Nephron (organoid): Measurements from ENCODE around the gene CWF19L2.

Source experiments
- H3K27ac Mint-ChIP-seq, 3 experiments: 2 replicates each; pipeline ENCODE4 v1.8.0; 2020; ENCODE audit warnings: mixed read lengths in 3 of 3, mild to moderate bottlenecking in 2 of 3, moderate library complexity in 1 of 3
- H3K27me3 Mint-ChIP-seq: 2 replicates; pipeline ENCODE4 v1.8.0; 2021; ENCODE audit warnings: low read depth, mild to moderate bottlenecking, moderate library complexity, mixed read lengths
- H3K36me3 Mint-ChIP-seq: 2 replicates; pipeline ENCODE4 v1.8.0; 2020; ENCODE audit warnings: low read depth, mixed read lengths
- H3K4me1 Mint-ChIP-seq: 2 replicates; pipeline ENCODE4 v1.8.0; 2020; ENCODE audit warnings: mixed read lengths
- H3K4me3 Mint-ChIP-seq, 3 experiments: 2 replicates each; pipeline ENCODE4 v1.8.0; 2020; ENCODE audit warnings: mild to moderate bottlenecking in 3 of 3, mixed read lengths in 3 of 3, moderate library complexity in 2 of 3
- H3K9me3 Mint-ChIP-seq: 2 replicates; pipeline ENCODE4 v1.8.0; 2020; ENCODE audit warnings: mixed read lengths
- TF ChIP-seq, protein P1 (sequence below), 3 experiments: fragments of 200-600 bp; sonication (generic); IDR thresholded peaks; one replicate each; pipeline ENCODE4 v1.5.0; 2021; ENCODE audit warnings: antibody characterized with exemption in 3 of 3; ENCODE audit not compliant: unreplicated experiment in 3 of 3

Gene CWF19L2

DNA sequence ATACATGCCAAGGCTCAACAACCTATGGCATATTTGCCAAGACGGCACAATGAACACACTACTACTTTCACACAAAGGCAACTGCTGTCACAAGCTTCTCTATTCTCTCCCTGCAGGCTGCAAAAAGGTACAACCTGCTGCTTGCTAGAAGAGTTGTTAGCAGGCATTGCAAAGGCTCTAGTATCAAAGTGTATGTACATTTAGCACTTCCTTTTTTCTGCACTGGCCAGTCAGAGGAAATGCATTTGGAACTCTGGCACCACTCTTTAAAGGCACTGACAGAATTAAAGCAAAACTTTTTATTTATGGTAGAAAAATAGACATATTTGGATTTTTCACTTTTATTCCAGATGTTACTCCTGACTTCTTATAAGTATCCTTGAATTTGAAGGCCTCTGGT, 125.9 kb downstream of the CWF19L2 start:
- H3K9me3 Mint-ChIP-seq: no peaks in the 10 kb centered on the region
- H3K36me3 Mint-ChIP-seq: peaks cover 16% of the 10 kb centered on the region
- no peaks in the 10 kb centered on the region for H3K27me3 Mint-ChIP-seq
- no peak overlapping the region for H3K4me3 Mint-ChIP-seq
- no peak overlapping the region for H3K27ac Mint-ChIP-seq
- peaks cover 4% of the 10 kb centered on the region for H3K4me1 Mint-ChIP-seq
- TF ChIP-seq, protein P1, sequence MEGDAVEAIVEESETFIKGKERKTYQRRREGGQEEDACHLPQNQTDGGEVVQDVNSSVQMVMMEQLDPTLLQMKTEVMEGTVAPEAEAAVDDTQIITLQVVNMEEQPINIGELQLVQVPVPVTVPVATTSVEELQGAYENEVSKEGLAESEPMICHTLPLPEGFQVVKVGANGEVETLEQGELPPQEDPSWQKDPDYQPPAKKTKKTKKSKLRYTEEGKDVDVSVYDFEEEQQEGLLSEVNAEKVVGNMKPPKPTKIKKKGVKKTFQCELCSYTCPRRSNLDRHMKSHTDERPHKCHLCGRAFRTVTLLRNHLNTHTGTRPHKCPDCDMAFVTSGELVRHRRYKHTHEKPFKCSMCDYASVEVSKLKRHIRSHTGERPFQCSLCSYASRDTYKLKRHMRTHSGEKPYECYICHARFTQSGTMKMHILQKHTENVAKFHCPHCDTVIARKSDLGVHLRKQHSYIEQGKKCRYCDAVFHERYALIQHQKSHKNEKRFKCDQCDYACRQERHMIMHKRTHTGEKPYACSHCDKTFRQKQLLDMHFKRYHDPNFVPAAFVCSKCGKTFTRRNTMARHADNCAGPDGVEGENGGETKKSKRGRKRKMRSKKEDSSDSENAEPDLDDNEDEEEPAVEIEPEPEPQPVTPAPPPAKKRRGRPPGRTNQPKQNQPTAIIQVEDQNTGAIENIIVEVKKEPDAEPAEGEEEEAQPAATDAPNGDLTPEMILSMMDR (IDR thresholded peaks at IDR 0.05; ENCODE audit: unreplicated experiment in 3 of 3): no peak

DNA sequence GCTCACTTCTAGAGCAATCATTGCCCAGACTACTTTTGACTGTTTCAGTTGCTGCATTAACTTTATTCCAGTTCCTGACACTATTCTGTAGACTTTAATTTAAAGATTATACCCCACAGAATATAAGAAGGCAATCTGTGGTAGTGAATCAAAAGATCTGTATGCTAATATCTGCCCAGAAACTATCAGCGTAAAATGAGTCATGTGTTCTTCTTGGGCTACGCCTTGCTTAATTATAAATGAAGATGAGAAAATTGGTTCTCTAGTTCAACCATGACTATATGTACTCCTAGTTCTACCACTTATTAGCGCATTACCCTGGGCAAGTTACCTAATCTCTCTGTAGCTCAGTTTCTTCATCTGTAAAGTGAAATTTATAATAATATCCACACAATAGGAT, 128.5 kb downstream of the CWF19L2 start:
- H3K4me1 Mint-ChIP-seq: peaks cover 4% of the 10 kb centered on the region
- TF ChIP-seq, protein P1 (IDR thresholded peaks at IDR 0.05; ENCODE audit: unreplicated experiment in 3 of 3): no peak
- no peaks in the 10 kb centered on the region for H3K27me3 Mint-ChIP-seq
- no peaks in the 10 kb centered on the region for H3K9me3 Mint-ChIP-seq
- H3K27ac Mint-ChIP-seq: no peak overlapping the region
- peaks cover 25% of the 10 kb centered on the region for H3K36me3 Mint-ChIP-seq
- no peak overlapping the region for H3K4me3 Mint-ChIP-seq

GRCh38 chr11:107316426-107316825, 141.2 kb downstream of the CWF19L2 start:
- no peak overlapping the region for H3K4me3 Mint-ChIP-seq
- peaks cover 36% of the 10 kb centered on the region for H3K9me3 Mint-ChIP-seq
- H3K4me1 Mint-ChIP-seq: no peaks in the 10 kb centered on the region
- H3K27ac Mint-ChIP-seq: no peak overlapping the region
- TF ChIP-seq, protein P1 (IDR thresholded peaks at IDR 0.05; ENCODE audit: unreplicated experiment in 3 of 3): no peak
- no peaks in the 10 kb centered on the region for H3K27me3 Mint-ChIP-seq
- H3K36me3 Mint-ChIP-seq: peaks cover 51% of the 10 kb centered on the region

- Mint-ChIP-seq H3K4me1 (no peaks in the 10 kb centered on the region), H3K36me3 (peaks cover 40% of the 10 kb centered on the region), H3K27ac (no peak overlapping the region), H3K9me3 (no peaks in the 10 kb centered on the region), H3K4me3 (no peak overlapping the region), H3K27me3 (no peaks in the 10 kb centered on the region)
- TF ChIP-seq, protein P1 (IDR thresholded peaks at IDR 0.05; ENCODE audit: unreplicated experiment in 3 of 3): no peak
Measured at GRCh38 chr11:107307991-107308390, 149.6 kb downstream of the CWF19L2 start.

DNA sequence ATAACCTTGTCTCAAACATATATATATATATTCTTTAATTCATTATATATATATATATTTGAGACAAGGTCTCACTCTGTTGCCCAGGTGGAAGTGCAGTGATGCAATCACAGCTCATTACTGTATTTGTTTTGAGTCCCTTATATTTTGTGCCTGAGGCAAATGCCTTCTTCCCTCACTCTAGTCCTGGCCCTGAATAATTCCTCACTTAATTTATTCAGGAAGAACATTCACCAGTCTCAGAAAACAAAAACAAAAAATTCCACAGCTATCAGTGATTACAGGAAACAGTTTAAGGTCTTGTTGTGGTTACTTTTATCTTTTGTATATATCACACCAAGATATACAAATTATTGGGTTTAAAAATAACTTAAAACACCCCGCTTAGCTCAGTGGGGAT, 155.7 kb downstream of the CWF19L2 start:
- TF ChIP-seq, protein P1 (IDR thresholded peaks at IDR 0.05; ENCODE audit: unreplicated experiment in 3 of 3): no peak
- no peaks in the 10 kb centered on the region for H3K27me3 Mint-ChIP-seq
- H3K27ac Mint-ChIP-seq: no peak overlapping the region
- H3K4me1 Mint-ChIP-seq: no peaks in the 10 kb centered on the region
- peaks cover 47% of the 10 kb centered on the region for H3K36me3 Mint-ChIP-seq
- H3K9me3 Mint-ChIP-seq: peaks cover 13% of the 10 kb centered on the region
- no peak overlapping the region for H3K4me3 Mint-ChIP-seq

GRCh38 chr11:107293677-107294344, 163.8 kb downstream of the CWF19L2 start:
- no peaks in the 10 kb centered on the region for H3K27me3 Mint-ChIP-seq
- H3K9me3 Mint-ChIP-seq: peaks cover 41% of the 10 kb centered on the region
- H3K36me3 Mint-ChIP-seq: peaks cover 55% of the 10 kb centered on the region
- no peak overlapping the region for H3K4me3 Mint-ChIP-seq
- no peak overlapping the region for H3K27ac Mint-ChIP-seq
- TF ChIP-seq, protein P1 (IDR thresholded peaks at IDR 0.05; ENCODE audit: unreplicated experiment in 3 of 3): no peak
- H3K4me1 Mint-ChIP-seq: no peaks in the 10 kb centered on the region
